Stimulated activated CD8-positive, alpha-beta memory T cell treated with anti-CD3 and anti-CD28 coated beads, Interleukin-7, amount 100 ng/mL, for 1 hour (primary cell): ENCODE data around the gene TRIP13.
"Not testable (repeated sequence)": the region's sequence is repeated elsewhere in the genome, so short reads cannot be mapped to it uniquely, and the experiment has no call there.

ENCODE experiments used
- DNase-seq, 2 donors: peaks; one replicate each; pipeline ENCODE4 v3.0.0-alpha.2; 2020; ENCODE audit warnings: low read depth in 2 of 2

TRIP13 gene

DNA sequence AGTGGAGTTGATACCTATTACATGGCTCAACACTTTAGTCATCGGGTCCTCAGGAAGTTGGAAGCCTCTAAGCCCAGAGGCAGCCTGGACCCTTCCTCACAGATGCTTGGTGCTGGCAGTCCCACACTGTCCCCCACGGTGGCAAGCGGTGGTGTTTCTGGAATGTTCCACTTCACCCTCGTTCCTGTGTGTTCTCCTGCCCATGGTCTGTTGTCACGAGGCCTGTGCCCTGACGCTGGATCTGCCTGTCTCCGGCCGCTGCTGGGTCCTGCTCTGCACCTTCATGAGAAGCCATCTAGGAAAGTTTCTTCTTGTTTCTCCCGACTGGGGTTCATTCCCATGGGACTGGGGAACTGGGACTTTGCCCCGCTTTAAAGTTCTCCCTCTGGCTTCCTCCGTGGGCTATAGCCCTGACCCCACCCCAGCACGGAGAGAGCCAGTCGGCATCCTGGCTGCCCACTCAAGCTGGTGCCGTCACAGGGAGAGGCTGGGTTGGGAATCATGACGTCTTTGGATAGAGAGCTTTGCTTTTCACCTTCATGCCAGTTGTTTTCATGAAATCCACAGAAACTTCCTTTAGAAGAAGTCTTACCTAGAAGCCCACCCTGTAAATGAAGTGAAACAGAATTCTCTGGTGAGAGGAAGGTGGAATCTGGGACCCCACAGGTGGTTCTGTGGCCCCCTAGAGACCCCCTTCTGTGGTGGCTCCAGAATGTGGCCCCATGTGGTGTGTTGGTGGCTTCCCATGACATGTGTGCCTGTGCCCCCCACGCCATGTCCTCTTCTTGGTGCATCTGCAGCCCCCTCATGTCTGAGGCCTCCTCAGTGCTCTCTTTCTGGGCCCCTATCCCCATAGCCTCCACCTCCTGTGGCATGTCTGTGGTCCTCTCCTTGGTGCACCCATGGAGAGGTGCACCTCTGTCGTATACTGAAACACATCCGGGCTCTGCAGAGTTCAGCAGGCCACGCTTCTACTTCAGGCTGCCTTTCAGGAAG, 43.8 kb downstream of the TRIP13 start:
- DNase-seq = no peak

DNA sequence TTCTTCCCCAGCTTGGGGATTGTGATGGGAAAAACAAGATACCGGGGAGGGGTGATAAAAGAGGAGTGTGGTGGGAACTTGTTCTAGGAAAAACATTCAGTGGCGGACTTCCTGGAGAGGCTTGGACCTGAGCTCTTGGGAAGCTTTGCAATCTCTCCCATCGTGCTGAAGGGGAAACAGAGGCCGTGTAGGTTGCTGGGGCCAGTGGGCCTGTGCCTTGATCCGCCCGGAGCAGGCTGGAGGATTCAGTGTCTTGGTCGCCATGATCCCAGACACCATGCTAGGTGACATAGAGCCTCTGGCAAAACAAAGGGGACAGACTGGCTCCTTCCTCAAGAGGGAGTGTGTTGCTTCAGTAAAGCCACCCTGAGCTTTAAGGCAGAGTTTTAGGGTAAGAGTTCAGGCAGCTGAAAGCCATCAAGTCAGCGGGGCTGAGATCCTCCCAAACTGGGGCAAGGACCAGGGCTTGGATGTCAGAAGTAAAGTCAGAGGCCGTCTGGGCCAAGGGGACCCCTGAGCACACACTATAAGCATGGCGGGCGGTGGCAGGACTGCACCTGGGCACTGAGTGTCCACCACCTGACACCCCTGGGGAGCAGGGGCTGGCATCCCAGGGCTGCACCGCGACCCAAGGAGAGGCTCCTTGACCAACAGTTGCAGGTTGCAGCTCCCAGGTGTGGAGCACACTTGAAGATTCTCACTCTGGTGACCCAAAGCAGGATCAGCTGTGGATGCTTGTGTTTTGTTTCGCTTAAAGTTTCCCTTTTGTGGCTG, 44.7 kb downstream of the TRIP13 start:
- DNase-seq = no peak

DNA sequence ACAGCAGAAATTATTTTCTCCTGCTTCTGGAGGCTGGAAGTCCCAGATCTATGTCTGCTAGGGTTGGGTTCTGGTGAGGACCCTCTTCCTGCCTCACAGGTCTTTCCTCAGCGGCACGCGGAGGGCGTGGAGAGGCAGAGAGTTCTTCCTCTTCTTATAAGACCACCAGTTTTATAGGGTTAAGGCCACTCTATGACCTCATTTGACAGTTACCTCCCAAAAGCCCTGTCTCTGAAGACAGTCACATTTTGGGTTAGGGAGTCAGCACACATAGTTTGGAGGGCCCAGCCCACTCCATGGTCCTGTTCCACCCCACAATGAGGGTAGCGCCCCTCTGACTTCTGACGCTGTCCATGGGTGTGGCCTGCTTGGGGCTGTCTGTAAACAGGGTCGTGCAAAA, 46.7 kb downstream of the TRIP13 start:
- DNase-seq = no peak

DNA sequence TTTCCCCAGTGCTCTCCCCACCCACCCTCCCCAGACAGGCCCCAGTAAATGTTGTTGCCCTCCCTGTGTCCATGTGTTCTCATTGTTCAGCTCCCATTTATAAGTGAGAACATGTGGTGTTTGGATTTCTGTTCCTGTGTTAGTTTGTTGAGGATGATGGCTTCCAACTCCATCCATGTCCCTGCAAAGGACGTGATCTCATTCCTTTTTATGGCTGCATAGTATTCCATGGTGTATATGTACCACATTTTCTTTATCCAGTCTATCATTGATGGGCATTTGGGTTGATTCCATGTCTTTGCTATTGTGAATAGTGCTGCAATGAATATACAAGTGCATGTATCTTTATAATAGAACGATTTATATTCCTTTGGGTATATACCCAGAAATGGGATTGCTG, 48.1 kb downstream of the TRIP13 start:
- not testable (repeated sequence) for DNase-seq

DNA sequence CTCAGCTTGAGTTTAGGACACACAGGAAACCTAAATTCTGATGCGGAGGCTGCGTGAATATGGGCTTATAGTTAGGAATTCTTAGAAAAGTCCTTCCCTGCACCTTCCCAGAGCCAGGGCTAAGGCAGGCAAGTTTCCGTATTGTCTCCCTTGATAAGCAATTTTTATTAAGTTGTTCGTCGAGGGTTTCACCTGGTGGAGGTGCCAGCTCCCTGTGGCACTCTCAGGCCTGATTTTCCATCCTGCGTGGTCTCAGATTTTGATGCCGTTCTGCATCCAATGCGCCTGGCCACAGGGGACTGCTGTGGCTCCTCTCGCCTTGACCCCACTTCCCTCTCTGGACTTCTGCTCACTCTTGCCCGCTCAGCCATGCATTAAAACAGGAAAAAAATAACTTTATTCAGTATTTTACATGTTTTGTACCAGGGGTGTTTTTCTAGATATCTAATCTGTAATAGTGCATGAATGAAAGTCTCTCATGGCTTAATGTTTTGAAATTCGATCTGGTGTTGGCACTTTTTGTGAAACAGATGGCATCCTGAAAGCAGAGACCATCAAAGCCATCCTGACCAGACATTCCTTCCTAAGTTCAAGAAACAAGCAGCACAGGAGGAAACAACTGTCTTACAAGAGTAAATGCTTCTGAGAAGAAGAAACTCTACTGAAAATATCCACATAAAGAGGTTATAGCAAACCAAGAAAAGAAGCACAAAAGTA, 50.7 kb downstream of the TRIP13 start:
- DNase-seq = no peak

DNA sequence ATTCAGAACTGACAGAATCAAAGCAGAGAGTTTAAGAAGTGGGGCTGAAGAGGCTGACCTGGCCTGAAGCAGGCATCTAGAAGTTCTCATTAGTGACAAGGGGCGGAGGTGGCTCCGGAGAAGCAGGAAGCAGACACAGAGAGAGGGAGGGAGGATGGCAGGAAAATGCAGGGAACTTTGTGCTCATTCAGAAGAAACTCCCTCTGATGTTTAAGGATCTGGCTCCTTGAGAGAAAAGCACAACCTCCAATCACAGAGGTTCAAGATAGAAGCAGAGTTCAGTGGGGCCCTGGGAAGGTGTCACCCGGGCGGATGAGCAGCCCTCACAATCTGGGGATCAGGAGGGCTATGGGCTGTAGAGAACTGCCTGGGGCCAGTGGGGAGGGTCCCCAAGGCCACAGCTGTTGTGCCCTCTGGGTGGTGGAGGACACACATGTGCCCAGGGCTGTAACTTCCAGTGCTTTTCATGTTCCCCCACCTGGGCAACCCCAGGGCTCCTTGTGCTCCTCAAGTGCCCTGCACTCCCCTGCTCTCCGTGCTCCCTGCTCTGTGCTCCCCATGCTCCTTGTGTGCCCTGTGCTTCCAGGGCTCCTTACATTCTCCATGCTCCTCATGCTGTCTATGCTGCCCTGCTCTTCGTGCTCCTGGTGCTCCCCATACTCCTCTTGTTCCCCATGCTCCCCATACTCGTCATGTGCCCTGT, 51.4 kb downstream of the TRIP13 start:
- DNase-seq = no peak

DNA sequence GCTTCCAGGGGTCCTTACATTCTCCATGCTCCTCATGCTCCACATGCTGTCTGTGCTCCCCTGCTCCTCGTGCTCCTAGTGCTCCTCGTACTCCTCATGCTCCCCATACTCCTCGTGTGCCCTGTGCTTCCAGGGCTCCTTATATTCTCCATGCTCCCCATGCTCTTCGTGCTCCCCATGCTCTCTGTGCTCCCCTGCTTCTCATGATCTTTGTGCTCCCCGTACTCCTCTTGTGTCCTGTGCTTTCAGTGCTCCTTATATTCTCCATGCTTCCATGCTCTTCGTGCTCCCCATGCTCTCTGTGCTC, 51.9 kb downstream of the TRIP13 start:
- no peak for DNase-seq

DNA sequence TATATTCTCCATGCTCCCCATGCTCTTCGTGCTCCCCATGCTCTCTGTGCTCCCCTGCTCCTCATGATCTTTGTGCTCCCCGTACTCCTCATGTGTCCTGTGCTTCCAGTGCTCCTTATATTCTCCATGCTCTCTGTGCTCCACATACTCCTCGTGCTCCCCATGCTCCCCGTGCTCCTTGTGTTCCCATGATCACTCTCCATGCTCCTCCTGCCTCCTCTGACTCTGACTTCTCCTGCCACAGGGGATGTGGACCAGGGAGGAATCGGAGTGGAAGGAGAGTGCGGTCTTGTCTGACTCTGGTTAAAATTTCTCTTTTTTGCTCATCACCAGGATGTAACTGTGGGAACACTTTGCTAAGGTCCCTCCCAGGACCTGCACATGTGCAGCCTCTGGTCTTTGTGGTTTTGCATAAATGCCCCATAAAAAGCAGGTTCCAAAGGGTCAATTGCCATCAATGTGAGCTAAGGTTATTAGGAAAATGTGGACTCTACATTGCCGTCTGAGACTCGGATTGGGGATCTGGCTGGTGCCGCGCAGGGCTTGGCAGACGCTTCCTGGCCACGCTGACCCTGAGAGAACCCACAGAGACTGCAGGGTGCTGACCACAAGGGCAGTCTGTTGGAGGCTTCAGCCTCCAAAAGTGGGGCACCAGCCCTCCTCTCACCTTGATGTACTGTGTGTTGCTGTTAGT, 52.5 kb downstream of the TRIP13 start:
- no peak for DNase-seq

DNA sequence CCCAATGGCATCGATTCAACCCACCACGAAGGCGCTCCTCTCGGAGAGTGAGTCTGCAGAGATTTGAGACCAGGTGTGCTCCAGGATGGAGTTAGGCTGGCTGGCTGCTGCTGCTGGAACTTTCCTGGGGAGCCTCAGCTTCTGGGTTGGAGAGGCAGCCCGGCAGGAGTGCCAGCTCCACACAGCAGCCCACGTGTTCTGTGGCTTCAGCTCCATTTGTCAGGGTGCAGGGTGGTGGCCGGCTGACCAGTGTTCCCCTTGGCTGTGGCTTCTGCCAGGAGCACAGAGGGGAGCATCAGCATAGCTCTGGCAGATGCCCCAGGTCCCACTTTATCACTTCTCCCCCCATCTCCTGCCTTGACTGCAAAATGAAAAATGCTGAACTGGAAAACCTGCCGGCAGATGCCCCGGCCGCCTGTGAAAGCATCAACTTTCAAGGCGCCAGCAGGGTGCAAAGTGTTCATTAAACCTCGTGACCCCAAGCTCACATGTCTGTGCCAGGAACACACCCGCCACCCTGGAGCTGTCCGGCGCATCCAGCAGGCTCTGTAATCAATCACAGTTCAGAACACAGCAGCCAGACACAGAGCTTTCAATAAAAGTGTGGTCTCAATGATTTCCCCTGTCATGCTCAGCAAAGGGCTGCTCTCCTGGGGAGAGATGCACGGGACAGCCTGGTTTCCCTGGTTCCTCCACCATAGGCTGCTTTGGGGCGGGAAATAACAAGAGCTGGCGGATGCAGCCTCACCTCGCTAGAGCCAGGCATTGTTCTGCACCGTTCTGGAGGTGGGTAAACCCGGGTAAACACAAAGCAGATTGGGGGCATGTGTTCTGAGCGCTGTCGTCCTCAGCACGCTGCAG, 53.2 kb downstream of the TRIP13 start:
- no peak for DNase-seq

DNA sequence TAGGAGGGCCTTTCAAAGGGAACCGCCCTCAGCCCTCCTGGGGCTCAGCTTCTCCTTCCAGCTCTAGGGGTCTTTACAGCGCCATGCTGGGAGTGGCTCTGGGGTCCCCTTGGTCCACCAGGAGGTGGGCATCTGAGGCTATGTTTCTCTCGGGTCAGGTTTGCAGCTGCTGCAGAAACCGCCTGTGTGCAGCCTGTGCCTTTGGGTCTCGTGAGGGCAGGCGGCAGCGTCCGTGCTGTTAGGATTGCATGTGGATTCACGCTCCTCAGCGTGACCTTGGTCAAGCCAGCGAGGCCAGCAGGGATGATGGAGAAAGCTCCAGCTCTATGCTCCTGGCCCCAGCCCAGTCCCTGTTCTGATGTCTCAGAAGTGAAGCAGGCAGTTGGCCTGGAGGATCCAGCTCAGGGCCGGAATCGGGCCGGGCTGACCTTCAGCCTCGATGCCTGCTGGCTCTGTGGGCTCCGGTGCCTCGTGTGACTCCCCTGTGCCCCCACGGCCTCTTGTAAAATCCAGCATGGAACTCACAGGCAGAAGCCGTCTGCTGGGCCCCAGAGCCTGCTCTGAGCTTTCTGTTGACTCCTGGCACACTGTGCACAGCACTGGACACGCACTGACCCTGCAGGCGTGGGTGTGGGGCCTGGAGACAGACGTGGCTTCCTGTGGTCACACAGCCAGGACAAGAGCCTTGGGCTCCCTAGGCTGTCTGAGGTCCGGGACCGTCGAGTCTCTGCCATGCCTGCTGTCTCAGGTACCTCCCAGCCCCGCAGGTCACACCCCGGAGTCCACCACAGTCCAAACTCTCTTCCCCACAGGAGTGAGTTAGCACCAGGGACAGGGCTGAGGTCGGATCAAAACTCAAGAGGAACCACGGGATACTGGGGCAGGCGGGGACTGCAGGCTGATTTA, 54.3 kb downstream of the TRIP13 start:
- no peak for DNase-seq

DNA sequence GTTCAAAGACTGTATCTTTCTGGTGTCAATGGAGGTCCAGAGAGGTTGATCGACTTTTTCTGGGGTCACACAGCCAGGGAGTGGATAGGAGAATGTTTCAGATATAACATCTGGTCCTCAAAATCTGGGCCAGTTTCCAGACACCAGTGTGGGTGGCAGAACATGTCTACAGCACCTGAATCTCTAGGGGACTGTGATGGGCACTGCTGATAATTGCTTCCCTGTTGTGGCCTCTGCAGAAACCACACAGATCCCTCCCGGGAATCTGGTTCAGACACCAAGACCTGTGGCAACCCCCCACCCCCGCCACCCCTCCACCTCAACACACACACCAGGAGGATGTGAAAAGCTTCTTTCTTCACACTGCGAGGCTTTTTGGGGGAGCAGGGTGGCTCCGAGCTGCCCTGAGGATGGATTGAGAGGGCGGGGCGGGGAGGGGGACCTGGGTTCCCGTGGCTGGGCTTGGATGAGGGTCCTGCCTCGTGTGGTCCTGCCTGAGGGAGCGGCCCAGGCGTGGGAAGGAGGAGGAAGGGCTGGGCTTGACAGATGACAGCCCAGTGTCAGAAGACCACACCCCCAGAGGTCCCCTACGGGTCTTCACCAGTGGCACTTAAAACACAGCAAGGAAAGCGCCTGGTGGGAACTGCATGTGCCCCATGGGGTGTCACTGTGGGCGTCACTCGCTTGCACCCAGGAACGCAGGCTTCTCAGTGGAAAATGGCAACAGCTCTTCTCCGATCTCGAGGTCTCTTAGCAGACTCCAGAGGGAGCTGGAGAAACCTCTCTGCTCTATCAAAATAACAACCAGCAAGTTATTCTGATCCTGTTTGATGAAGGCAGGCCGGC, 55.2 kb downstream of the TRIP13 start:
- DNase-seq = no peak

DNA sequence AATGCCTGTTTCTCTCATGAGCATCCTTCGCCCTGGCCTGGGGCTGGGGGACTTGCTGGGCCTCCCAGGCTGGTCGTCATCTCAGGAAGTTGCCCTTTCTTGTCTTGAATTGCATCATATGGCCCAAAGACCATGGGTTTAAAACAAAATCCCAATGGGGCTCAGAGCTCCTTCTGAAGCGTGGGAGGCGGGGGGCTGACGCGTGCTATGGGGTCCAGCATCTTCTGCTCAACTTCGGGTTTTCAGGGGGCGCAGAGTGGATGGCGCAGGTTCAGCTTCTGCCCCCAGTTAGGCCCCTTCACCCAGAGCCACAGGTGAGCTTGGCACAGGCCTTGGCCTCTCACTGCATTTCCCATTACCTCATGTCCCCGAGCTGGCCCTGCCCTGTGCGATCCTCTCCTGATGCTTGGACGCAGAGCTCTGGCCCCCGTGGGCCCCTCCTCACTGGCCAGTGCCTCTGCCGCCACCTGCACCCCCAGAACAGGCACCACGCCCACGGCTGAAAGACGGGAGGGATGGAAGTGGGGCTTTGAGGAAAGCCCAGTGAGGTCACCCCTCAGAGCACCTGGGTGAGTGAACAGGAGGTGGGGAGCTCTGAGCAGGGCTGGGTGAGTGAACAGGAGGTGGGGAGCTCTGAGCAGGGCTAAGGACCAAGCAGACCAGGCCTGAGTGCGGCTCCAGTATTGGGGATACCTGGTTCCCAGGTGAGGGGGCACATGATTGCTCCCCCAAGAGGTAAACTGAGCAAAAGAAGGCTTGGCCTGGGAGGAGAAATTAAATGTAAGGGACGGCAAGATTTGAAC, 56.0 kb downstream of the TRIP13 start:
- DNase-seq = no peak

DNA sequence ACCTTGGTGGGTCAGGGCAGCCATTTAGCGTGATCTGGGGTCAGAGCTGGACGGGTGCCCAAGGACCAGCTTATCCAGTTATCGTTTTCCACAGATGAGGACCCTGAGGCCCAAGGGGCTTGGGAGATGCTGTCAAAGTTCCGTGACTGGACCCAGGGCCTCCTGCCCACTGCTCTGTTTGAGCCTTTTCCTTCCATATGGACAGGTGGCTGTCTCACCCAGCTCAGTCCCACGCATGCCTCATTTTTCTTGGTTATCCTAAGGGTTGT, 56.5 kb downstream of the TRIP13 start:
- DNase-seq = no peak

DNA sequence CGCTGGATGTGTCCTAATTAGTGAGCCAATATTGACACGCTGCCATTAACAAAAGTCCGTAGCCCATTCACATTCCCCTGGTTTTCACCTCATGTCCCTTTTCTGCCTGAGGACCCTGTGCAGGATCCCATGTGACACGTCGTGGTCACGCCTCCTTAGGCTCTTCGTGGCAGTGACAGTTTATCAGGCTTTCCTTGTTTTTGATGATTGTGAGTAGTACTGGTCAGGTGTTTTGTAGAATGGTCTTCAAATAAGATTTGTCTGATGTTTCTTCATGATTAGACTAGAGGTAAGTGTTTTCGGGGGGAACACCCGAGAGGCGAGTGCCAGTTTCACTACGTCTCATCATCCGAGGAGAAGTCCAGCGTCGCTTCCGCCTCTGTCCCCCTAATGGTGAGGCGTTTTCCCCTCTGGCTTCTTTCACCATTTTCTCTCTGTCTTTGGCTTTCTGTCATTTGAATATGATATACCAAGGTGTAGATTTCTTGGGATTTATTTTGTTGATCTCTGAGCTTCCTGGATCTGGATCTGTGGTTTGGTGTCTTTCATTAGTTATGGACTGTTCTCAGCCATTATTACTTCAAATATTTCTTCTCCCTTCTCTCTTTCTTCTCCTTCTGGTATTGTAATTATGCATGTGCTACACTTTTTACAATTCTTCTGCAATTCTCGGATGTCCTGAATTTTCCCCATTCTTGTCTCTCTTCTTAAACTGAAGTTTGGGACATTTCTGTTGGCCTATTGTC, 57.3 kb downstream of the TRIP13 start:
- DNase-seq = no peak

DNA sequence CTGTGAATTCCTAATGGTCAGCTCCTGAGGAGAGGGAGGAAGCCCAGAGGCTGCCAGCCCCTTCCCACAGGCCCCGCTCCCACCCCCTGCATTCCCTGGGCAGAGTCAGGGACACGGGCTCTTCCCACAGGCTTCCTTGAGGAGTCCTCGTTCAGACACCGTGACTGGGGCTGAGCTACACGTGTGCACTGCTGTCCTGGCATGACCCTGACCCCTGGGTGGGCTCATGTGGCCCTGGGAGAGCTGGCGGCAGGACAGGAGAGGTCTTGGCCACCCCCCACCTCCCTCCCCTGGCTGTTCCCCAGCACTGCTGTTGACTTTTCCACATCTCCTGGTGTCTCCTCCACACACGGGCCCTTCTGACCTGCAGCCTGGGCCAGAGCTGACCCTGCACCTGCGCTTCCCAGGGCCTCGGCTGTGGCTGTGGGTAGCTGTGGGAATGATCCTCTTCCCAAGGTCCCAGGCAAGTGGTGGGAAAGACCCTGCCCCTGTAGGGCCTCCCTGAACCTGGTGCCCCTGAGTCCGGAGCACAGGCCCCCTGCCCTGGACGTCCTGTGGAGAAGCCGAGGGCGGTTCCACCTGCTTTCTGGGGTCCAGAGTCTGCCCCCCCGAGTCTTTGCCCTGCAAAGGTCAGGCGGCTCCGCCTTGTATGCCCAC, 59.4 kb downstream of the TRIP13 start:
- DNase-seq = no peak

DNA sequence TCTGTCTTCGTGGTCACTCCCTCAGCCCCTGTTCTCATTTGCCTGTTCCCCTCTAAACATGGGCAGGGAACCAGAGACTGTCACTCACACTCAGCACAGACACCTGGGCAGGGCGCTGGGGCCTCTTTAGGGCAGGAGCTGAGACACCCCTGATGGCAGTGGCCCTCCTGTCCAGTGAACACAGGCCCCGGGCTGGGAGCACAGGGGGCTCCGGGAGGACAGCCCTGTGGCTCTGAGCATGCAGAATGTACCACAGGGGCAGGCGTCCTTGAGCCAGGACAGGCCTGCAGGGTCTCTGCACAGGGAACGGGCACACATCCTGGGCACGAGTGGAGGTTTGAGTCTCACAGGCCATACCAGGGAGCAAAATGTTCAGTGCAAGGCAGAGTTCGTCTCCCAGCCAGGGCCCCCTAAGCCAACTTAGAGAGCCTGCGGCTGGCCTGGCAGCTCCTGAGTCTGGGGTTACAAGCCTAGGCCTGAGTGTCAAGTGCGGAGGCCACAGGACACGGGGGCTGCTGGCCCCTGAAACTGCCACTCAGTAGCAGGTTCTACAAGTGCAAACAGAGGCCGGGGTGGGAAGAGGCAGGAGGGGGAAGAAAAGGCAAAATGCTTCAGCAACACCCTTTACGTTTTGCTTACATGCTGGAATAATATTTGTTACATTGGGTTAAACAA, 60.0 kb downstream of the TRIP13 start:
- no peak for DNase-seq
